Measurements from ENCODE around the gene NECAB2. TPM values are rescaled to one million over a fixed set of nuclear protein-coding genes. Genes with fewer than 3 reads are reported as not detected.
A peak's percentile ranks its signal among the peaks of the same experiment; 100 is the strongest.

The NECAB2 gene
- total RNA-seq, 6 donors from 2014 or later, result 0.40 to 1.2 (median 0.44) TPM; not detected in 3

DNA sequence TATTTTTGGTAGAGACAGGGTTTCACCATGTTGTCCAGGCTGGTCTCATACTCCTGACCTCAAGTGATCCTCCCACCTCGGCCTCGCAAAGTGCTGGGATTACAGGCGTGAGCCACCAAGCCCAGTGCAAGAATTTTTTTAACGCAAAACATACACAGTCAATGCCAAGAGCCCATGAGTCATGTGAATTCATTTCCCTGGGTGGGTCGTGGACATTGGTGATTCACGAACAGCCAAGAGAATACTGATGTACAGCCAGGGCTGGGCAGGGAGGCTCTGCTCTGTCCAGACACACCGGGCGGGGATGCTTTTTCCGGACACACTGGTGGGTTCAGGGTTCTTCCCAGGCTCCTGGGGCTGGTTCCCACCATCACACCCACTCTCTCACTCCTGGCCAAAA lies 56.8 kb downstream of the NECAB2 start:
- no peaks in the 10 kb centered on the region for H3K27me3 ChIP-seq
- no peak for DNase-seq
- WGBS, 2 donors, result 73 to 79% methylated on average over 7 to 9 of the region's 9 CpGs
- H3K4me3 ChIP-seq, result no peak overlapping the region
- TF ChIP-seq POLR2A (IDR thresholded peaks at IDR 0.05) (no peak), POLR2AphosphoS5 (IDR thresholded peaks at IDR 0.05) (no peak), EP300 (IDR thresholded peaks at IDR 0.05) (no peak)
- TF ChIP-seq, protein P1, sequence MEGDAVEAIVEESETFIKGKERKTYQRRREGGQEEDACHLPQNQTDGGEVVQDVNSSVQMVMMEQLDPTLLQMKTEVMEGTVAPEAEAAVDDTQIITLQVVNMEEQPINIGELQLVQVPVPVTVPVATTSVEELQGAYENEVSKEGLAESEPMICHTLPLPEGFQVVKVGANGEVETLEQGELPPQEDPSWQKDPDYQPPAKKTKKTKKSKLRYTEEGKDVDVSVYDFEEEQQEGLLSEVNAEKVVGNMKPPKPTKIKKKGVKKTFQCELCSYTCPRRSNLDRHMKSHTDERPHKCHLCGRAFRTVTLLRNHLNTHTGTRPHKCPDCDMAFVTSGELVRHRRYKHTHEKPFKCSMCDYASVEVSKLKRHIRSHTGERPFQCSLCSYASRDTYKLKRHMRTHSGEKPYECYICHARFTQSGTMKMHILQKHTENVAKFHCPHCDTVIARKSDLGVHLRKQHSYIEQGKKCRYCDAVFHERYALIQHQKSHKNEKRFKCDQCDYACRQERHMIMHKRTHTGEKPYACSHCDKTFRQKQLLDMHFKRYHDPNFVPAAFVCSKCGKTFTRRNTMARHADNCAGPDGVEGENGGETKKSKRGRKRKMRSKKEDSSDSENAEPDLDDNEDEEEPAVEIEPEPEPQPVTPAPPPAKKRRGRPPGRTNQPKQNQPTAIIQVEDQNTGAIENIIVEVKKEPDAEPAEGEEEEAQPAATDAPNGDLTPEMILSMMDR (IDR thresholded peaks at IDR 0.05), result no peak
- no peaks in the 10 kb centered on the region for H3K36me3 ChIP-seq
- ATAC-seq (ENCODE audit: low FRiP score in 2 of 2), result peak in 1 of 2 donors; percentile 95
- H3K9me3 ChIP-seq, result peaks cover 0 to 9% (median 7%) of the 10 kb centered on the region in 4 donors
- no peaks in the 10 kb centered on the region for H3K4me1 ChIP-seq
- no peak overlapping the region for H3K27ac ChIP-seq

DNA sequence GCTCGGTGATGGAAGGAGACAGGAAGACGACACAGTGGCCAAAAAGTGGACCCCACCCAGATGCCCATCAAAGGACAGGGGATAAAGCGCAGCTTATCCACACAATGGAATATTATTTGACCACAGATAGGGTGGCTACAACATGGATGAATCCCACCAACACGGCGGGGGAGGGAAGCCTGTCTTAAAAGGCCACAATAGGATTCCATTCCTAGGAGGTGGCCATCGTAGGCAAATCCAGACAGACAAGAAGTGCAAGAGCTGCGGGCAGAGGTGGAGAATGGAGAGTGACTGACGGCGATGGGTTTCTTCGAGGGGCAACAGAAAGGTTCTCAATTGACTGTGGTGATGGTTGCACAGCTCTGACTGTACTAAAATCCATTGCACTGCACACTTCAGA lies 58.6 kb downstream of the NECAB2 start:
- Histone ChIP-seq H3K4me1 (no peaks in the 10 kb centered on the region), H3K36me3 (no peaks in the 10 kb centered on the region), H3K4me3 (no peak overlapping the region), H3K9me3 (peaks cover 0 to 5% (median 2%) of the 10 kb centered on the region in 4 donors), H3K27ac (no peak overlapping the region), H3K27me3 (no peaks in the 10 kb centered on the region)
- no peak for TF ChIP-seq POLR2AphosphoS5 (IDR thresholded peaks at IDR 0.05)
- TF ChIP-seq POLR2A (IDR thresholded peaks at IDR 0.05), result no peak
- TF ChIP-seq, protein P1 (IDR thresholded peaks at IDR 0.05), result no peak
- no peak for TF ChIP-seq EP300 (IDR thresholded peaks at IDR 0.05)
- DNase-seq (no peak), ATAC-seq (ENCODE audit: low FRiP score in 2 of 2) (no peak)
- WGBS, 2 donors, result 88 to 93% methylated on average over 10 of the region's 10 CpGs

DNA sequence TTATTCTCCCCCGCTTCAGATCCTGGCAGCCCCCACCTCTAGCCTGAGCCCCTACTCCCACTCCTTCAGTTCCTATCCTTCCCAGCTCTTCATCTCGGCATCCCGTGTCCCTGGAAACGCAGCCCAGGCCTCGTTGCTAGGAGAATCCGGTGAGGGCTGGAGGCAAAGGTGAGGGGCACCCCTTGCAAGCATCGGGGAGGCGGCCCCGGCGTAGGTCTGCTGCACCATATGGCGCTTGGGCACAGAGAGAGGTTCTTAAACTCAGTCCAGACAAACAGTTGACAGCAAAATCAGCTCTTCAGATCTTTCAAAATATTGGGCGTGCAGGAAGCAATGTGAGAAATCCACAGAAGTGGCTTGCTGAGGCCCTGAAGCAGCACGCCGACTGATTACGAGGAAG lies 59.6 kb downstream of the NECAB2 start:
- 49 to 60% methylated on average over 15 of the region's 15 CpGs for WGBS, 2 donors
- Histone ChIP-seq H3K4me3 (no peak overlapping the region), H3K27ac (no peak overlapping the region), H3K9me3 (no peaks in the 10 kb centered on the region), H3K36me3 (no peaks in the 10 kb centered on the region), H3K27me3 (no peaks in the 10 kb centered on the region), H3K4me1 (no peaks in the 10 kb centered on the region)
- ATAC-seq (ENCODE audit: low FRiP score in 2 of 2), result no peak
- no peak for TF ChIP-seq EP300 (IDR thresholded peaks at IDR 0.05)
- TF ChIP-seq, protein P1 (IDR thresholded peaks at IDR 0.05), result no peak
- TF ChIP-seq POLR2AphosphoS5 (IDR thresholded peaks at IDR 0.05), result no peak
- DNase-seq, result no peak

DNA sequence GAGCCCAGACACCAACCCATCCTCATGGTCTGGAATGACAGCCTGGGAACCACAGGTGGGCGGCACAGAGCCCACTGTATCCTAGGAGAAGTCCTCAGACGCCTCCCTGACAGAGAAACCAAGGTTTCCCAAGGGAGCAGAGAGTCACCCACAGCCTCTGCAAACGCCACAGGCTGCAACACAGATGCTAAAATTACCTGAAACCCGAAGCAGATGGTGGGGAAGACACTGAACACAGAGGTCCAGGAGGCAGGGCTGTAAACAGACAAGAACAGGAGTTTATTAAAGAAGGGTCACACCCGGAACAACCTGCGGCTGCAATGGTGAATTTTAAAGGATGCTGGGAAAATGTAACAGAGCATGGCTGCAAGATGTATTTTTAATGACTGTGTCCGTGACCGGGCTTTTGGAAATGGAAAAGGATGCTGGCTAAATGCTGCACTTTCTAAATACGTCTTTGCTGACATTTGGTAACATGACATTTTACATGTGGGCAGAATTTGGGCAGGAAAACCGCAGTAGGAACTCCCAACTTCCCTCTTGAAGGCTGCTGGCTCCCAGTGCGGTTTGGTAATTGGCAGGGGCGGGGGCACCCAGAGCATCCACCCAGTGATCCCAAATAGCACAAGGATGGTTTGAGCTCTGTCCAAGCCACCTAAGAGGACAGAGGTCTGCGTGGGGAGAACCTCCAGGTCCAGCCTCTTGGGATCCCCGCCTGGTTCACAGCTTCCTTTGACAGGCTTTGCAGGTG lies 61.4 kb downstream of the NECAB2 start:
- TF ChIP-seq EP300 (IDR thresholded peaks at IDR 0.05) (no peak), POLR2A (IDR thresholded peaks at IDR 0.05) (no peak), POLR2AphosphoS5 (IDR thresholded peaks at IDR 0.05) (no peak)
- TF ChIP-seq, protein P1 (IDR thresholded peaks at IDR 0.05), result no peak
- Histone ChIP-seq H3K4me3 (no peak overlapping the region), H3K27me3 (no peaks in the 10 kb centered on the region), H3K27ac (no peak overlapping the region), H3K9me3 (no peaks in the 10 kb centered on the region), H3K36me3 (no peaks in the 10 kb centered on the region), H3K4me1 (no peaks in the 10 kb centered on the region)
- WGBS, 2 donors, result 63 to 69% methylated on average over 8 to 13 of the region's 14 CpGs
- DNase-seq, result no peak
- ATAC-seq (ENCODE audit: low FRiP score in 2 of 2), result no peak

DNA sequence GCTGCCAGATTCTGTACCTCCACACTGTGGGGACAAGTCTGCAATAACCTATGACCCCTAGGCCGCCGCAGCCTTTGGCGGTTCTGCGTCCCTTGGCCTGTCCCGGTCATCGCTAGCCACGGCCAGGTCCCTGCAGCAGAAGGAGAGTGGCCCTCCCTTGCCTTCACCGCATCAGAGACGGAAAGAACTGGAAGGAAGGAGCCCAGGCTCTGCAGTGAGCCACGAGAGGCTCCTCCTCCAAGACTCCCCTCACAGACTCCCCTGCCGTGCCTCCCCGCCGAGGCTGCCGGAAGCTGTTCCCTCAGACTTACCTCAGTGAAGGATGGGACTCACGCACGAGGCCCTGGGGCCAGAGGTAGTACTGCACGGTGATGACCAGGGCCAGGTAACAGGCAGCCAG lies 63.5 kb downstream of the NECAB2 start:
- DNase-seq (peak in 1 of 2 donors; percentile 76), ATAC-seq (ENCODE audit: low FRiP score in 2 of 2) (no peak)
- Histone ChIP-seq H3K4me3 (no peak overlapping the region), H3K27me3 (no peaks in the 10 kb centered on the region), H3K36me3 (no peaks in the 10 kb centered on the region), H3K4me1 (no peaks in the 10 kb centered on the region), H3K27ac (no peak overlapping the region), H3K9me3 (peaks cover 0 to 10% (median 5%) of the 10 kb centered on the region in 4 donors)
- 82 to 94% methylated on average over 11 to 17 of the region's 17 CpGs for WGBS, 2 donors
- no peak for TF ChIP-seq EP300 (IDR thresholded peaks at IDR 0.05)
